ENCODE data around the gene PGM2.

Gene PGM2

GRCh38 chr4:37882665-37883296 lies 56.3 kb downstream of the PGM2 start:
- peak; percentile 36; the same call in 1 of the 2 replicates for TF ChIP-seq CTCF (IDR thresholded peaks at IDR 0.05)

- TF ChIP-seq CTCF (IDR thresholded peaks at IDR 0.05) = no peak
Measured at GRCh38 chr4:37884855-37885487, 58.5 kb downstream of the PGM2 start.

GRCh38 chr4:37885496-37885895 lies 59.0 kb downstream of the PGM2 start:
- no peak for TF ChIP-seq CTCF (IDR thresholded peaks at IDR 0.05)

- no peak for TF ChIP-seq CTCF (IDR thresholded peaks at IDR 0.05)
Measured at GRCh38 chr4:37889849-37890800, 63.6 kb downstream of the PGM2 start.

GRCh38 chr4:37890801-37891259 lies 64.3 kb downstream of the PGM2 start, which contains the start of gene TBC1D1:
Gene TBC1D1, plus strand, starts transcription at chr4:37891084. Its CDS starts 11,012 bp downstream, at chr4:37902096.
- TF ChIP-seq CTCF (IDR thresholded peaks at IDR 0.05) = no peak

- no peak for TF ChIP-seq CTCF (IDR thresholded peaks at IDR 0.05)
Measured at GRCh38 chr4:37891260-37892159, 65.0 kb downstream of the PGM2 start.

Measured in LNCAP (cell line).